GM10266 (cell line): ENCODE results near the gene TFPI2.

Experiments used
- DNase-seq: peaks from one replicate; pipeline ENCODE4 v3.0.0; 2012; ENCODE audit errors: extremely low spot score
- TF ChIP-seq, protein P1 (sequence below): IDR thresholded peaks from 2 replicates; pipeline ENCODE4 v1.5.1; 2012; ENCODE audit warnings: mild to moderate bottlenecking, low read depth; ENCODE audit not compliant: control insufficient read depth, insufficient read depth; ENCODE audit errors: missing control alignments

TFPI2 gene

GRCh38 chr7:93883078-93883916, 7.3 kb downstream of the TFPI2 start:
- TF ChIP-seq, protein P1, sequence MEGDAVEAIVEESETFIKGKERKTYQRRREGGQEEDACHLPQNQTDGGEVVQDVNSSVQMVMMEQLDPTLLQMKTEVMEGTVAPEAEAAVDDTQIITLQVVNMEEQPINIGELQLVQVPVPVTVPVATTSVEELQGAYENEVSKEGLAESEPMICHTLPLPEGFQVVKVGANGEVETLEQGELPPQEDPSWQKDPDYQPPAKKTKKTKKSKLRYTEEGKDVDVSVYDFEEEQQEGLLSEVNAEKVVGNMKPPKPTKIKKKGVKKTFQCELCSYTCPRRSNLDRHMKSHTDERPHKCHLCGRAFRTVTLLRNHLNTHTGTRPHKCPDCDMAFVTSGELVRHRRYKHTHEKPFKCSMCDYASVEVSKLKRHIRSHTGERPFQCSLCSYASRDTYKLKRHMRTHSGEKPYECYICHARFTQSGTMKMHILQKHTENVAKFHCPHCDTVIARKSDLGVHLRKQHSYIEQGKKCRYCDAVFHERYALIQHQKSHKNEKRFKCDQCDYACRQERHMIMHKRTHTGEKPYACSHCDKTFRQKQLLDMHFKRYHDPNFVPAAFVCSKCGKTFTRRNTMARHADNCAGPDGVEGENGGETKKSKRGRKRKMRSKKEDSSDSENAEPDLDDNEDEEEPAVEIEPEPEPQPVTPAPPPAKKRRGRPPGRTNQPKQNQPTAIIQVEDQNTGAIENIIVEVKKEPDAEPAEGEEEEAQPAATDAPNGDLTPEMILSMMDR, result no peak
- DNase-seq, result no peak

- TF ChIP-seq, protein P1, result no peak
- DNase-seq, result no peak
Observed at GRCh38 chr7:93882468-93882867, 8.1 kb downstream of the TFPI2 start.

- TF ChIP-seq, protein P1, result no peak
Observed at GRCh38 chr7:93879356-93879755, 11.2 kb downstream of the TFPI2 start.

DNA sequence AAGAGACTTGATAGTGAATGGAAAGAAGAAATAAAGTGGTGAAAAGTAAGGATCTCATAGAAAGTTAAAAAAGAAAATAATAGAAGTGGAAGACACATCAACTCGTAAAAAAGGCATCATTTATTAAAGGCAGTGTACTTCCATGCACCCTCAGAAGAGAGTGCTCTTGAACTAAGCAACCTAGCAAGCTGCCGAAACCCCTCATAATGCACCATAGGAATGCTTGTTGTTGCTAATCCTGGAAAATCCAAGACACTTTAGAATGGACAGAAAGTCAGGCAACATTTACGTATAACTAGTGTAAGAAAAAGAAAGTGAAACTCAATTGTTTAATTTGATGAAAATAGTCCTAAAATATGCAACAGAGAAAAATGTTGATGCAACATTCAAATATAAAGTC, 12.8 kb downstream of the TFPI2 start:
- TF ChIP-seq, protein P1, result no peak
- no peak for DNase-seq

More at GRCh38 chr7:93879356-93879755, 11.2 kb downstream of the TFPI2 start:
- DNase-seq, result no peak

- no peak for DNase-seq
- TF ChIP-seq, protein P1, result no peak
Observed at GRCh38 chr7:93873998-93874574, 16.5 kb downstream of the TFPI2 start.

GRCh38 chr7:93866886-93867285, 23.7 kb downstream of the TFPI2 start:
- TF ChIP-seq, protein P1, result no peak
- no peak for DNase-seq

GRCh38 chr7:93862651-93863050, 27.9 kb downstream of the TFPI2 start:
- DNase-seq, result no peak
- TF ChIP-seq, protein P1, result no peak
